Measurements from ENCODE around the gene HINT2.

The HINT2 gene

GRCh38 chr9:35769763-35770162 is 45.1 kb downstream of the HINT2 start:
- no peak for TF ChIP-seq CTCF (IDR thresholded peaks at IDR 0.05; ENCODE audit: low read depth, low read length, missing control alignments)
- no peak overlapping the region for H3K4me3 ChIP-seq (ENCODE audit: low read depth, low read length)

GRCh38 chr9:35767458-35767857 is 47.4 kb downstream of the HINT2 start:
- no peak for DNase-seq (ENCODE audit: low read depth)
- TF ChIP-seq CTCF (IDR thresholded peaks at IDR 0.05; ENCODE audit: low read depth, low read length, missing control alignments), result no peak
- no peak overlapping the region for H3K4me3 ChIP-seq (ENCODE audit: low read depth, low read length)

More at GRCh38 chr9:35769763-35770162, 45.1 kb downstream of the HINT2 start:
- no peak for DNase-seq (ENCODE audit: low read depth)

- DNase-seq (ENCODE audit: low read depth), result no peak
- no peak for TF ChIP-seq CTCF (IDR thresholded peaks at IDR 0.05; ENCODE audit: low read depth, low read length, missing control alignments)
- no peak overlapping the region for H3K4me3 ChIP-seq (ENCODE audit: low read depth, low read length)
Observed at GRCh38 chr9:35766997-35767396, 47.8 kb downstream of the HINT2 start.

- H3K4me3 ChIP-seq (ENCODE audit: low read depth, low read length), result no peak overlapping the region
- DNase-seq (ENCODE audit: low read depth), result no peak
- no peak for TF ChIP-seq CTCF (IDR thresholded peaks at IDR 0.05; ENCODE audit: low read depth, low read length, missing control alignments)
Observed at GRCh38 chr9:35763803-35764202, 51.0 kb downstream of the HINT2 start.

GRCh38 chr9:35763181-35763580 is 51.7 kb downstream of the HINT2 start:
- H3K4me3 ChIP-seq (ENCODE audit: low read depth, low read length), result no peak overlapping the region
- no peak for TF ChIP-seq CTCF (IDR thresholded peaks at IDR 0.05; ENCODE audit: low read depth, low read length, missing control alignments)
- no peak for DNase-seq (ENCODE audit: low read depth)
